Measurements from ENCODE around the gene DAD1. TPM values are rescaled to one million over a fixed set of nuclear protein-coding genes. Genes with fewer than 3 reads are reported as not detected.
"Not testable (repeated sequence)": the region's sequence is repeated elsewhere in the genome, so short reads cannot be mapped to it uniquely, and the experiment has no call there.

The DAD1 gene
- total RNA-seq, 1 donor from 2014 or later = 236 TPM

DNA sequence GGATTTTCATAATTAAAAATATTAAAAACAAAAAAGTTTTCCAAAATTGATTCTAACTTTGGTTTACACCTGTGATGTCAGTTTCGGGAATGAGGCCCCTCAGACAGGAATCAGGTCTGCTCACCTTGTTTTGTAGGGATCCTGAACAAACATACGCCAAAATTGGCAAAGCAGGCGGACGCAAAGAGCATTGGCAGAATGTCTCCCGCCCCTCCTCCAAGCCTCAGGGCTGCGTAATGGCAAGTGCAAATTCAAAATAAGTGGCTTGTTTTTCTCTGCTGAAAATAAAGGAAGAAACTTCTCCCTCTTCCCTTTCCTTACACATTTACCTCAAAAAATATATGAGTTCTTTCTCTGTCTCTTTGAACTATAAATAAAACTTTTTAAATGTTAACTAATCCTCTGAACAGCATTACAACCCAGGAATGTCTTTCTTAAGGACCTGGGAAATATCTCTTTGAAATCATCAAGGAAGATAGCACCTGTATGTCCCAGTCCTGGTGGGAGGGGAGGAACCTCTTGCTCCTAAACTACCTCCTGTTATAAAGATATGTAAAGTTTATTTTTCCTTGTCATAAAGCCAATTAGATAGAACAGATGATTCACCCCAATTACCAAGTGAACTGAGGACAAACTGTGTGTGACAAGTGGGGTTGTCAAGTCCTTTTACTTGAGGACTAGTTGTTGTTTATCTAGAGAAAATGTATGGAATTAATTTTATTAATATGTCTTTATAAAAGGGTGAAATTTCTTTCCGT is 38.7 kb upstream of the DAD1 start:
- Histone ChIP-seq H3K27me3 (ENCODE audit: control insufficient read depth, insufficient read depth, low read length) (no peaks in the 10 kb centered on the region), H3K4me3 (ENCODE audit: low read depth, low read length) (no peak overlapping the region), H3K36me3 (ENCODE audit: control insufficient read depth, insufficient read depth, low read length) (no peaks in the 10 kb centered on the region)
- DNase-seq (ENCODE audit: low read depth) = no peak
- FAIRE-seq = no peak
- TF ChIP-seq, protein P1, sequence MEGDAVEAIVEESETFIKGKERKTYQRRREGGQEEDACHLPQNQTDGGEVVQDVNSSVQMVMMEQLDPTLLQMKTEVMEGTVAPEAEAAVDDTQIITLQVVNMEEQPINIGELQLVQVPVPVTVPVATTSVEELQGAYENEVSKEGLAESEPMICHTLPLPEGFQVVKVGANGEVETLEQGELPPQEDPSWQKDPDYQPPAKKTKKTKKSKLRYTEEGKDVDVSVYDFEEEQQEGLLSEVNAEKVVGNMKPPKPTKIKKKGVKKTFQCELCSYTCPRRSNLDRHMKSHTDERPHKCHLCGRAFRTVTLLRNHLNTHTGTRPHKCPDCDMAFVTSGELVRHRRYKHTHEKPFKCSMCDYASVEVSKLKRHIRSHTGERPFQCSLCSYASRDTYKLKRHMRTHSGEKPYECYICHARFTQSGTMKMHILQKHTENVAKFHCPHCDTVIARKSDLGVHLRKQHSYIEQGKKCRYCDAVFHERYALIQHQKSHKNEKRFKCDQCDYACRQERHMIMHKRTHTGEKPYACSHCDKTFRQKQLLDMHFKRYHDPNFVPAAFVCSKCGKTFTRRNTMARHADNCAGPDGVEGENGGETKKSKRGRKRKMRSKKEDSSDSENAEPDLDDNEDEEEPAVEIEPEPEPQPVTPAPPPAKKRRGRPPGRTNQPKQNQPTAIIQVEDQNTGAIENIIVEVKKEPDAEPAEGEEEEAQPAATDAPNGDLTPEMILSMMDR (IDR thresholded peaks at IDR 0.05; ENCODE audit: insufficient read depth, low read length, severe bottlenecking) = no peak

GRCh38 chr14:22626590-22626989 is 37.6 kb upstream of the DAD1 start:
- TF ChIP-seq, protein P1 (IDR thresholded peaks at IDR 0.05; ENCODE audit: insufficient read depth, low read length, severe bottlenecking) = no peak
- DNase-seq (ENCODE audit: low read depth) = no peak
- Histone ChIP-seq H3K27me3 (ENCODE audit: control insufficient read depth, insufficient read depth, low read length) (no peaks in the 10 kb centered on the region), H3K4me3 (ENCODE audit: low read depth, low read length) (no peak overlapping the region), H3K36me3 (ENCODE audit: control insufficient read depth, insufficient read depth, low read length) (no peaks in the 10 kb centered on the region)
- no peak for FAIRE-seq

GRCh38 chr14:22623047-22623446 is 34.0 kb upstream of the DAD1 start:
- H3K27me3 ChIP-seq (ENCODE audit: control insufficient read depth, insufficient read depth, low read length) = no peaks in the 10 kb centered on the region
- H3K4me3 ChIP-seq (ENCODE audit: low read depth, low read length) = no peak overlapping the region
- TF ChIP-seq, protein P1 (IDR thresholded peaks at IDR 0.05; ENCODE audit: insufficient read depth, low read length, severe bottlenecking) = no peak
- DNase-seq (ENCODE audit: low read depth) (no peak), FAIRE-seq (no peak)
- H3K36me3 ChIP-seq (ENCODE audit: control insufficient read depth, insufficient read depth, low read length) = no peaks in the 10 kb centered on the region

GRCh38 chr14:22622255-22622654 is 33.2 kb upstream of the DAD1 start:
- DNase-seq (ENCODE audit: low read depth) (no peak), FAIRE-seq (no peak)
- H3K36me3 ChIP-seq (ENCODE audit: control insufficient read depth, insufficient read depth, low read length) = no peaks in the 10 kb centered on the region
- no peaks in the 10 kb centered on the region for H3K27me3 ChIP-seq (ENCODE audit: control insufficient read depth, insufficient read depth, low read length)
- TF ChIP-seq, protein P1 (IDR thresholded peaks at IDR 0.05; ENCODE audit: insufficient read depth, low read length, severe bottlenecking) = no peak
- no peak overlapping the region for H3K4me3 ChIP-seq (ENCODE audit: low read depth, low read length)

DNA sequence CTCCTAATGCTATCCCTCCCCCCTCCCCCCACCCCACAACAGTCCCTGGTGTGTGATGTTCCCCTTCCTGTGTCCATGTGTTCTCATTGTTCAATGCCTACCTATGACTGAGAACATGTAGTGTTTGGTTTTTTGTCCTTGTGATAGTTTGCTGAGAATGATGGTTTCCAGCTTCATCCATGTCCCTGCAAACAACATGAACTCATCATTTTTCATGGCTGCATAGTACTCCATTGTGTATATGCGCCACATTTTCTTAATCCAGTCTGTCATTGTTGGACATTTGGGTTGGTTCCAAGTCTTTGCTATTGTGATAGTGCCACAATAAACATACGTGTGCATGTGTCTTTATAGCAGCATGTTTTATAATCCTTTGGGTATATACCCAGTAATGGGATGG is 26.7 kb upstream of the DAD1 start:
- DNase-seq (ENCODE audit: low read depth); FAIRE-seq; H3K4me3 ChIP-seq (ENCODE audit: low read depth, low read length): not testable (repeated sequence)

GRCh38 chr14:22614240-22614799 is 25.3 kb upstream of the DAD1 start:
- no peak for FAIRE-seq
- peaks cover 13% of the 10 kb centered on the region for H3K36me3 ChIP-seq (ENCODE audit: control insufficient read depth, insufficient read depth, low read length)
- TF ChIP-seq, protein P1 (IDR thresholded peaks at IDR 0.05; ENCODE audit: insufficient read depth, low read length, severe bottlenecking) = no peak
- H3K27me3 ChIP-seq (ENCODE audit: control insufficient read depth, insufficient read depth, low read length) = no peaks in the 10 kb centered on the region
- DNase-seq (ENCODE audit: low read depth) = peak; percentile 89
- no peak overlapping the region for H3K4me3 ChIP-seq (ENCODE audit: low read depth, low read length)

More for the DNA sequence above, 26.7 kb upstream of the DAD1 start:
- not testable (repeated sequence) for H3K36me3 ChIP-seq (ENCODE audit: control insufficient read depth, insufficient read depth, low read length); H3K27me3 ChIP-seq (ENCODE audit: control insufficient read depth, insufficient read depth, low read length)
